Panc1 (cell line): ENCODE results near the gene AIG1.

ENCODE experiments used
- POLR2AphosphoS5 ChIP-seq: IDR thresholded peaks from 2 replicates; pipeline ENCODE4 v1.6.1; 2012; ENCODE audit warnings: mild to moderate bottlenecking, low read depth, low read length, moderate library complexity
- SIN3A ChIP-seq: IDR thresholded peaks from 2 replicates; pipeline ENCODE4 v1.6.1; 2012; ENCODE audit warnings: low read depth, mild to moderate bottlenecking, low read length, moderate library complexity, borderline replicate concordance; ENCODE audit not compliant: insufficient read depth
- TCF7L2 ChIP-seq: IDR thresholded peaks from 2 replicates; pipeline ENCODE4 v1.6.1; 2011; ENCODE audit warnings: mild to moderate bottlenecking, low read depth, low read length, inconsistent platforms
- TF ChIP-seq, protein P1 (sequence below): fragments of 450-650 bp; IDR thresholded peaks from 2 replicates; pipeline ENCODE4 v1.5.1; 2017; ENCODE audit warnings: mild to moderate bottlenecking

DNA sequence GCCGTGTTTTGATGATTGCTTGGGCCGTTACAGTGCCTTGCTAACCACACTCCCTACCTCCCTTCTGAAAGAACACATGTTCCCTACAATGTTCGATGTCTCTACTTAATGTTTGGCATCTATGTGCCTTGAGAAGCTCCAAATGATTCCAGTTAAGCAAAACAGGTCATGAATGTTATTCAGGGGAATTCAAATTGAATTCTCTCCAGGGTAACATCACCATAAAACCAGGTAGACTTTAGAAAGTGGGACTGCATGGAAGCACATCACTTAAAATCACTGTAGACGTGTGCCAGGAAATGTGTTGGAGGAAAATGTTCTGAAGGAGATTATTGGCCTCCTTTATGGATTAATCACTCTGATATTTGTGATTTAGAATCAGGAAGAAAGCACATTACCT is 261.7 kb downstream of the AIG1 start:
- TF ChIP-seq, protein P1, sequence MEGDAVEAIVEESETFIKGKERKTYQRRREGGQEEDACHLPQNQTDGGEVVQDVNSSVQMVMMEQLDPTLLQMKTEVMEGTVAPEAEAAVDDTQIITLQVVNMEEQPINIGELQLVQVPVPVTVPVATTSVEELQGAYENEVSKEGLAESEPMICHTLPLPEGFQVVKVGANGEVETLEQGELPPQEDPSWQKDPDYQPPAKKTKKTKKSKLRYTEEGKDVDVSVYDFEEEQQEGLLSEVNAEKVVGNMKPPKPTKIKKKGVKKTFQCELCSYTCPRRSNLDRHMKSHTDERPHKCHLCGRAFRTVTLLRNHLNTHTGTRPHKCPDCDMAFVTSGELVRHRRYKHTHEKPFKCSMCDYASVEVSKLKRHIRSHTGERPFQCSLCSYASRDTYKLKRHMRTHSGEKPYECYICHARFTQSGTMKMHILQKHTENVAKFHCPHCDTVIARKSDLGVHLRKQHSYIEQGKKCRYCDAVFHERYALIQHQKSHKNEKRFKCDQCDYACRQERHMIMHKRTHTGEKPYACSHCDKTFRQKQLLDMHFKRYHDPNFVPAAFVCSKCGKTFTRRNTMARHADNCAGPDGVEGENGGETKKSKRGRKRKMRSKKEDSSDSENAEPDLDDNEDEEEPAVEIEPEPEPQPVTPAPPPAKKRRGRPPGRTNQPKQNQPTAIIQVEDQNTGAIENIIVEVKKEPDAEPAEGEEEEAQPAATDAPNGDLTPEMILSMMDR: no peak
- TF ChIP-seq SIN3A (no peak), POLR2AphosphoS5 (no peak), TCF7L2 (no peak)
